HepG2 (cell line): ENCODE measurements around the gene KIAA0232. TPM values are rescaled to one million over a fixed set of nuclear protein-coding genes. Genes with fewer than 3 reads are reported as not detected.
A peak's percentile ranks its signal among the peaks of the same experiment; 100 is the strongest.

ENCODE experiments used
- ATAC-seq: fragments of 200-7000 bp; cut with Tn5 transposase; 3 replicates; pipeline ENCODE4 v1.9.1; 2020; ENCODE audit warnings: mild to moderate bottlenecking, moderate library complexity
- BruUV-seq: library from RNA; stranded (reverse); fragments of 400-500 nt; replicated peaks from 2 replicates; lab custom pipeline; 2021; lab: Mats Ljungman, UMichigan
- CTCF ChIA-PET: fragments of 300-600 bp; formaldehyde crosslinking; extraction: SDS; loops from one replicate; lab custom pipeline; 2021; ENCODE audit warnings: low total read pairs, inconsistent platforms, low intra/inter-chr PET ratio; lab: Yijun Ruan, JAX
- POLR2A ChIA-PET: fragments of 350-600 bp; sonication (Branson Sonifier 250); formaldehyde crosslinking; loops from one replicate; lab custom pipeline; 2020; ENCODE audit warnings: antibody characterized with exemption, inconsistent platforms; lab: Yijun Ruan, JAX
- DNase-seq: peaks from one replicate; pipeline ENCODE4 v3.0.0-alpha.2; 2015; ENCODE audit warnings: low spot score
- FAIRE-seq: peaks from 3 replicates; lab custom pipeline; 2011; peaks lifted over from hg19 to GRCh38; lab: Jason Lieb, UNC
- H2AFZ ChIP-seq: one replicate; pipeline ENCODE4 v1.6.1; 2011; ENCODE audit warnings: low read length, inconsistent platforms
- H3K27ac ChIP-seq: fragments of 300-600 bp; 3 replicates; pipeline ENCODE4 v1.8.0; 2011; ENCODE audit warnings: mixed run types, mild to moderate bottlenecking, mixed read lengths, low read length, inconsistent platforms; ENCODE audit not compliant: insufficient read depth; ENCODE audit errors: extremely low read length
- H3K27me3 ChIP-seq, 2 experiments: fragments of 200-600 bp in 1 of 2; 2 replicates in 1 of 2; 3 replicates in 1 of 2; pipeline versions ENCODE4 v1.6.0 to v1.8.0; 2011; ENCODE audit warnings: low read length in 2 of 2, mild to moderate bottlenecking in 2 of 2, moderate library complexity in 2 of 2, inconsistent platforms in 1 of 2; ENCODE audit not compliant: insufficient read depth in 2 of 2, control insufficient read depth in 1 of 2
- H3K36me3 ChIP-seq, 2 experiments: fragments of 200-600 bp in 1 of 2; replicated peaks in 1 of 2; 2 replicates in 1 of 2; 3 replicates in 1 of 2; pipeline versions ENCODE4 v1.5.1 to v1.8.0; 2011; ENCODE audit warnings: low read length in 2 of 2, inconsistent platforms in 1 of 2; ENCODE audit not compliant: insufficient read depth in 2 of 2, control insufficient read depth in 1 of 2
- H3K4me1 ChIP-seq: 2 replicates; pipeline ENCODE4 v1.5.1; 2012; ENCODE audit warnings: low read length, inconsistent platforms; ENCODE audit not compliant: insufficient read depth
- H3K4me2 ChIP-seq: 2 replicates; pipeline ENCODE4 v1.6.0; 2011; ENCODE audit warnings: low read depth, low read length, inconsistent platforms
- H3K4me3 ChIP-seq, 3 experiments: fragments of 200-600 bp in 1 of 3; sonication (generic), shearing (Covaris generic) in 1 of 3; replicated peaks in 1 of 3; 2 replicates each; pipeline ENCODE4 v1.5.1; 2011 to 2016; ENCODE audit warnings: low read length in 3 of 3, inconsistent platforms in 2 of 3, low read depth in 2 of 3, mild to moderate bottlenecking in 2 of 3, control low read depth in 1 of 3, mixed read lengths in 1 of 3; ENCODE audit not compliant: insufficient read depth in 1 of 3
- H3K79me2 ChIP-seq: one replicate; pipeline ENCODE4 v1.6.1; 2011; ENCODE audit warnings: low read length, inconsistent platforms; ENCODE audit not compliant: insufficient read depth
- H3K9ac ChIP-seq: 2 replicates; pipeline ENCODE4 v1.6.0; 2011; ENCODE audit warnings: mild to moderate bottlenecking, low read depth, low read length, inconsistent platforms; ENCODE audit not compliant: insufficient read depth
- H3K9me3 ChIP-seq: 2 replicates; pipeline ENCODE4 v1.5.1; 2012; ENCODE audit warnings: mild to moderate bottlenecking, low read length
- H4K20me1 ChIP-seq: 2 replicates; pipeline ENCODE4 v1.6.0; 2011; ENCODE audit warnings: inconsistent platforms, mild to moderate bottlenecking, low read length, moderate library complexity; ENCODE audit not compliant: insufficient read depth
- ZBTB38 ChIP-seq: sonication (generic); formaldehyde crosslinking; IDR thresholded peaks from 2 replicates; pipeline ENCODE4 v1.5.1; 2020; ENCODE audit warnings: mild to moderate bottlenecking, missing genetic modification reagents
- ZNF180 ChIP-seq: sonication (generic); formaldehyde crosslinking; IDR thresholded peaks from 2 replicates; pipeline ENCODE4 v1.4.0; 2020; ENCODE audit warnings: low read depth, missing genetic modification reagents, borderline replicate concordance
- ZNF557 ChIP-seq: sonication (generic); formaldehyde crosslinking; IDR thresholded peaks from 2 replicates; pipeline ENCODE4 v1.4.0; 2020; ENCODE audit warnings: missing genetic modification reagents
- ZNF772 ChIP-seq: sonication (generic); formaldehyde crosslinking; IDR thresholded peaks from 2 replicates; pipeline ENCODE4 v1.5.0; 2020; ENCODE audit warnings: mild to moderate bottlenecking, missing genetic modification reagents
- WGBS: methylation state at CpG from one replicate; pipeline ENCODE4 v1.1.6; 2017; ENCODE audit warnings: low lambda C conversion rate; 5-methylcytosine and 5-hydroxymethylcytosine counted together
- in situ Hi-C: cut with HindIII; loops from 2 replicates; pipeline ENCODE4 v1.10.0; 2017; ENCODE audit warnings: low pct_unique_long_range_greater_than_20kb; ENCODE audit not compliant: extremely low pct_ligation_motif_present
- intact Hi-C: fragments of 100-400 bp; cut with micrococcal nuclease; formaldehyde crosslinking; loops from one replicate; pipeline ENCODE4 v1.10.0; 2022; ENCODE audit not compliant: unreplicated experiment
- polyA plus RNA-seq, 8 experiments: library from polyadenylated mRNA; depleted of rRNA in 3 of 8; stranded (reverse) in 7 of 8; unstranded in 1 of 8; fragments of >200 nt; fragmentation: Illumina TruSeq in 4 of 8; extraction: Trizol in 4 of 8; gene quantifications; 2 replicates each; pipeline versions ENCODE4 v1.2.1 to v1.2.3, GENCODE V29; 2011 to 2016; ENCODE audit warnings: low read depth in 4 of 8, missing spikeins in 1 of 8, mixed read lengths in 1 of 8; ENCODE audit not compliant: insufficient read depth in 1 of 8
- total RNA-seq, 5 experiments: library from RNA; depleted of rRNA; stranded (reverse); fragments of >200 nt; fragmentation: Illumina TruSeq; extraction: Trizol; gene quantifications; 2 replicates each; pipeline ENCODE4 v1.2.3, GENCODE V29; 2016; ENCODE audit warnings: low read depth in 1 of 5
- TF ChIP-seq, protein P1 (sequence below): sonication (generic); formaldehyde crosslinking; IDR thresholded peaks from 2 replicates; pipeline ENCODE4 v1.4.0; 2020; ENCODE audit warnings: missing genetic modification reagents, borderline replicate concordance

Gene KIAA0232
- total and polyA plus RNA-seq, 2 of the 13 experiments (the other 11 are each of a cell fraction or from before 2014, with no cell fraction given) = 7.8 to 17.1 TPM

DNA sequence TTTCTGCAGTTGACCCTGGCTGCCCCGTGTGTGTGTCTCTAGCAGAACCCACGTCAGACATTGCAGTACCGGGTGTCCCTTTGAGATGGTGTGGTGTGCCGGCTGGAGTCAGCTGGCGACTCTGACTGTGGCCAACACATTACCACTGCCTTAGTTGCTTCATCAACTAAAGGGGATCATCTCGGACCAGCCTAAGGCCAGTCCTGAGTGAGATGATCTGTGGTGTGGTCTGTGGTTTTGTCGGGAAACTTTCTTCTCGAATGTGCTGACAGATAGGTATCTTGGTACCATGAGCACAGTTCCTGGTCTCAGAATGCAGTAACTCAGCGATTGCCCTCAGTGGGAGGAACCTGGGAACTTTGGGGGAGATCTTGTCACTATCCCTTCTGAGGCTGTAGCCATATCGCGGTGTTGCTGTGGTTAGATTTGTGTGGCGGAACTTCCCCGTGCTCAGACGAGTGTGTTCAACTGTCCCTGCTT, 142.9 kb downstream of the KIAA0232 start (continued):
- no peak for TF ChIP-seq ZNF772 (CRISPR knock-in tag)
- TF ChIP-seq ZNF557 (CRISPR knock-in tag) = no peak
- TF ChIP-seq, all 625 proteins: peak for 0

DNA sequence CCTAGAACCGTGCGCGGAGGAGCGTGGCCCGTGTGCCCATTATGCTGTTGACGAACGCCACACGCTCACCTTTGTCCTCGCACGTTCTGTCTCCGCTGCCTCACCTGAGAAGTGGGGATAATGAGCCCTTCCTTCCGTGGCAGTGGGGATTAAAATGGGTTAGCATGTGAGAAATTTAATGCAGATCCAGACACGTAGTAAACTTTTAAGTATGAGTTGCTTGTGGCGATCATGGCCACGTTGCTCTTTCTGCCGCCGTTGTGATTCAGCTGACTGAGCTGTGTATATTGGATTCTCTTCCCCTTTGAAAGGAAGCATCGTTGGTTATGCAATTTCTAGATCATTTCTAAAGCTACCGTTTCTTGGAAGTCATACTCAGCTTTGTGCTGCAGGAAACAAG, 143.6 kb downstream of the KIAA0232 start:
- in situ Hi-C loops (no loop called here), intact Hi-C loops (loop anchor here (2.0 to 5.0 kb wide), 3 partner anchors 13 to 46 kb away; no protein-coding TSS in a partner anchor)
- ChIA-PET CTCF (no interaction called here), POLR2A (interaction anchor here (1.2 to 2.1 kb wide), 6 partner anchors 8 to 142 kb away, joined by 3 to 22 read pairs (median 12); partner anchors contain the start of gene GRPEL1)
- peak overlapping the region; percentile 63 for H3K27ac ChIP-seq
- peaks cover 47% of the 10 kb centered on the region for H4K20me1 ChIP-seq
- peaks cover 15 to 39% of the 10 kb centered on the region in 2 experiments; a peak in 4 of 5 replicates for H3K36me3 ChIP-seq
- DNase-seq = no peak
- no peaks in the 10 kb centered on the region for H3K9me3 ChIP-seq
- no peak overlapping the region for H3K4me2 ChIP-seq
- FAIRE-seq = peak; percentile 15
- no peaks in the 10 kb centered on the region for H3K27me3 ChIP-seq
- BruUV-seq = no TSS peak
- no peak overlapping the region for H3K9ac ChIP-seq
- H3K79me2 ChIP-seq = peaks cover 64% of the 10 kb centered on the region
- H3K4me1 ChIP-seq = peaks cover 88% of the 10 kb centered on the region
- ATAC-seq = no peak
- no peak overlapping the region for H3K4me3 ChIP-seq
- TF ChIP-seq ZNF180 (CRISPR knock-in tag) = no peak
- peak; percentile 87 for TF ChIP-seq ZBTB38 (CRISPR knock-in tag)
- TF ChIP-seq, protein P1, sequence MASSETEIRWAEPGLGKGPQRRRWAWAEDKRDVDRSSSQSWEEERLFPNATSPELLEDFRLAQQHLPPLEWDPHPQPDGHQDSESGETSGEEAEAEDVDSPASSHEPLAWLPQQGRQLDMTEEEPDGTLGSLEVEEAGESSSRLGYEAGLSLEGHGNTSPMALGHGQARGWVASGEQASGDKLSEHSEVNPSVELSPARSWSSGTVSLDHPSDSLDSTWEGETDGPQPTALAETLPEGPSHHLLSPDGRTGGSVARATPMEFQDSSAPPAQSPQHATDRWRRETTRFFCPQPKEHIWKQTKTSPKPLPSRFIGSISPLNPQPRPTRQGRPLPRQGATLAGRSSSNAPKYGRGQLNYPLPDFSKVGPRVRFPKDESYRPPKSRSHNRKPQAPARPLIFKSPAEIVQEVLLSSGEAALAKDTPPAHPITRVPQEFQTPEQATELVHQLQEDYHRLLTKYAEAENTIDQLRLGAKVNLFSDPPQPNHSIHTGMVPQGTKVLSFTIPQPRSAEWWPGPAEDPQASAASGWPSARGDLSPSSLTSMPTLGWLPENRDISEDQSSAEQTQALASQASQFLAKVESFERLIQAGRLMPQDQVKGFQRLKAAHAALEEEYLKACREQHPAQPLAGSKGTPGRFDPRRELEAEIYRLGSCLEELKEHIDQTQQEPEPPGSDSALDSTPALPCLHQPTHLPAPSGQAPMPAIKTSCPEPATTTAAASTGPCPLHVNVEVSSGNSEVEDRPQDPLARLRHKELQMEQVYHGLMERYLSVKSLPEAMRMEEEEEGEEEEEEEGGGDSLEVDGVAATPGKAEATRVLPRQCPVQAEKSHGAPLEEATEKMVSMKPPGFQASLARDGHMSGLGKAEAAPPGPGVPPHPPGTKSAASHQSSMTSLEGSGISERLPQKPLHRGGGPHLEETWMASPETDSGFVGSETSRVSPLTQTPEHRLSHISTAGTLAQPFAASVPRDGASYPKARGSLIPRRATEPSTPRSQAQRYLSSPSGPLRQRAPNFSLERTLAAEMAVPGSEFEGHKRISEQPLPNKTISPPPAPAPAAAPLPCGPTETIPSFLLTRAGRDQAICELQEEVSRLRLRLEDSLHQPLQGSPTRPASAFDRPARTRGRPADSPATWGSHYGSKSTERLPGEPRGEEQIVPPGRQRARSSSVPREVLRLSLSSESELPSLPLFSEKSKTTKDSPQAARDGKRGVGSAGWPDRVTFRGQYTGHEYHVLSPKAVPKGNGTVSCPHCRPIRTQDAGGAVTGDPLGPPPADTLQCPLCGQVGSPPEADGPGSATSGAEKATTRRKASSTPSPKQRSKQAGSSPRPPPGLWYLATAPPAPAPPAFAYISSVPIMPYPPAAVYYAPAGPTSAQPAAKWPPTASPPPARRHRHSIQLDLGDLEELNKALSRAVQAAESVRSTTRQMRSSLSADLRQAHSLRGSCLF (CRISPR knock-in tag) = no peak
- WGBS = 91% methylated on average over 19 of the region's 19 CpGs
- H2AFZ ChIP-seq = no peak overlapping the region
